ENCODE measurements around the gene CLEC16A.

Gene CLEC16A

DNA sequence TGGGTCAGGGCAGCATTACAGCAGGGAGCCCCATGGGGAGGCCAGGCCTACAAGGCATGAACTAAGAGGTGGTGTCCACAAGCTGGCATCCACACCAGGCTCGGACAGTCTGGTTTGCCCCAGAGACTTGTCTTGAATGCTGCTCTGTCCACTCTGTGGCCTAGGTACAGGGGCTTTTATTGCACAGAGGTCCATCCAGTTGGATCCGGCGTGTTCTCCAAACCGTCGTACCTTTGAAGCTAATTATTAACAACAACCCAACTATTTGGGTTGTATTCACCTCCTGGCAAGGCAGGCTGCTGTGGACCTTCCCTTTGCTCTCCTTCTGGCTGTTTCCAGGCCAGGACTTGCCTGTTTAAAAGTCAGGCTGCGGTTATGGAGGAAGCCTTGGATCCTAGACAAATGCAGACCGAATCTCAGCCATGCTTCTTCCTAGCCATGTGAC, 123.4 kb downstream of the CLEC16A start:
- no peak overlapping the region for H3K23ac ChIP-seq (ENCODE audit: low read length)
- no peak overlapping the region for H3K56ac ChIP-seq (ENCODE audit: low read length)
- H3K27me3 ChIP-seq (ENCODE audit: insufficient read depth, low read length, poor library complexity), result no peaks in the 10 kb centered on the region
- H4K8ac ChIP-seq (ENCODE audit: low read depth, low read length), result no peak overlapping the region
- H2BK5ac ChIP-seq (ENCODE audit: low read length), result no peak overlapping the region
- H2AK5ac ChIP-seq (ENCODE audit: low read length), result no peak overlapping the region
- H3K4ac ChIP-seq (ENCODE audit: low read depth, low read length), result no peak overlapping the region
- no peak overlapping the region for H3K4me3 ChIP-seq (ENCODE audit: low read length)
- no peak overlapping the region for H3K4me2 ChIP-seq (ENCODE audit: low read length)
- no peak overlapping the region for H3K27ac ChIP-seq (ENCODE audit: low read depth, low read length)
- H3K79me1 ChIP-seq (ENCODE audit: low read length), result no peaks in the 10 kb centered on the region
- WGBS (ENCODE audit: extremely low coverage, insufficient coverage, low lambda C conversion rate), result no CpG with 5 or more reads among the region's 7 CpGs
- no peak overlapping the region for H2BK15ac ChIP-seq (replicated peaks; ENCODE audit: low read depth)
- H3K36me3 ChIP-seq (ENCODE audit: control insufficient read depth, insufficient read depth, low read length), result no peaks in the 10 kb centered on the region
- H3K18ac ChIP-seq (ENCODE audit: low read length), result no peak overlapping the region
- DNase-seq, result no peak
- no peak overlapping the region for H3K9ac ChIP-seq (ENCODE audit: low read length)
- H3K79me2 ChIP-seq (ENCODE audit: control insufficient read depth, insufficient read depth, low read length), result no peaks in the 10 kb centered on the region
- peaks cover 2% of the 10 kb centered on the region for H3K4me1 ChIP-seq (ENCODE audit: control insufficient read depth, low read depth, low read length)
- H2BK120ac ChIP-seq (ENCODE audit: low read depth, low read length), result no peak overlapping the region
- no peak overlapping the region for H4K5ac ChIP-seq (ENCODE audit: low read length)

- no peaks in the 10 kb centered on the region for H3K27me3 ChIP-seq (ENCODE audit: insufficient read depth, low read length, poor library complexity)
- H3K27ac ChIP-seq (ENCODE audit: low read depth, low read length), result no peak overlapping the region
- H3K4me1 ChIP-seq (ENCODE audit: control insufficient read depth, low read depth, low read length), result no peaks in the 10 kb centered on the region
- H2BK5ac ChIP-seq (ENCODE audit: low read length), result no peak overlapping the region
- no CpG with 5 or more reads among the region's 5 CpGs for WGBS (ENCODE audit: extremely low coverage, insufficient coverage, low lambda C conversion rate)
- no peak overlapping the region for H2BK15ac ChIP-seq (replicated peaks; ENCODE audit: low read depth)
- no peaks in the 10 kb centered on the region for H3K36me3 ChIP-seq (ENCODE audit: control insufficient read depth, insufficient read depth, low read length)
- no peaks in the 10 kb centered on the region for H3K79me2 ChIP-seq (ENCODE audit: control insufficient read depth, insufficient read depth, low read length)
- no peak overlapping the region for H3K4me3 ChIP-seq (ENCODE audit: low read length)
- H4K8ac ChIP-seq (ENCODE audit: low read depth, low read length), result no peak overlapping the region
- DNase-seq, result no peak
- H3K4ac ChIP-seq (ENCODE audit: low read depth, low read length), result no peak overlapping the region
- no peak overlapping the region for H3K18ac ChIP-seq (ENCODE audit: low read length)
- H3K23ac ChIP-seq (ENCODE audit: low read length), result no peak overlapping the region
- no peak overlapping the region for H3K9ac ChIP-seq (ENCODE audit: low read length)
- H3K79me1 ChIP-seq (ENCODE audit: low read length), result no peaks in the 10 kb centered on the region
- no peak overlapping the region for H2BK120ac ChIP-seq (ENCODE audit: low read depth, low read length)
- H2AK5ac ChIP-seq (ENCODE audit: low read length), result no peak overlapping the region
- H3K56ac ChIP-seq (ENCODE audit: low read length), result no peak overlapping the region
- H4K5ac ChIP-seq (ENCODE audit: low read length), result no peak overlapping the region
- H3K4me2 ChIP-seq (ENCODE audit: low read length), result no peak overlapping the region
These were observed 127.5 kb downstream of the CLEC16A start for GRCh38 chr16:11071829-11072228.

- H4K8ac ChIP-seq (ENCODE audit: low read depth, low read length), result no peak overlapping the region
- H3K36me3 ChIP-seq (ENCODE audit: control insufficient read depth, insufficient read depth, low read length), result no peaks in the 10 kb centered on the region
- H3K9ac ChIP-seq (ENCODE audit: low read length), result no peak overlapping the region
- H3K18ac ChIP-seq (ENCODE audit: low read length), result no peak overlapping the region
- H3K79me1 ChIP-seq (ENCODE audit: low read length), result no peaks in the 10 kb centered on the region
- H2BK15ac ChIP-seq (replicated peaks; ENCODE audit: low read depth), result no peak overlapping the region
- H3K4me3 ChIP-seq (ENCODE audit: low read length), result no peak overlapping the region
- H3K27me3 ChIP-seq (ENCODE audit: insufficient read depth, low read length, poor library complexity), result no peaks in the 10 kb centered on the region
- H3K4me2 ChIP-seq (ENCODE audit: low read length), result no peak overlapping the region
- no CpG with 5 or more reads among the region's 5 CpGs for WGBS (ENCODE audit: extremely low coverage, insufficient coverage, low lambda C conversion rate)
- H2AK5ac ChIP-seq (ENCODE audit: low read length), result no peak overlapping the region
- no peak overlapping the region for H4K5ac ChIP-seq (ENCODE audit: low read length)
- H3K56ac ChIP-seq (ENCODE audit: low read length), result peak overlapping the region; percentile 45
- no peak overlapping the region for H3K4ac ChIP-seq (ENCODE audit: low read depth, low read length)
- no peaks in the 10 kb centered on the region for H3K79me2 ChIP-seq (ENCODE audit: control insufficient read depth, insufficient read depth, low read length)
- no peak overlapping the region for H3K27ac ChIP-seq (ENCODE audit: low read depth, low read length)
- no peaks in the 10 kb centered on the region for H3K4me1 ChIP-seq (ENCODE audit: control insufficient read depth, low read depth, low read length)
- no peak for DNase-seq
- no peak overlapping the region for H2BK5ac ChIP-seq (ENCODE audit: low read length)
- no peak overlapping the region for H2BK120ac ChIP-seq (ENCODE audit: low read depth, low read length)
- no peak overlapping the region for H3K23ac ChIP-seq (ENCODE audit: low read length)
These were observed 128.2 kb downstream of the CLEC16A start for GRCh38 chr16:11072420-11073153.

DNA sequence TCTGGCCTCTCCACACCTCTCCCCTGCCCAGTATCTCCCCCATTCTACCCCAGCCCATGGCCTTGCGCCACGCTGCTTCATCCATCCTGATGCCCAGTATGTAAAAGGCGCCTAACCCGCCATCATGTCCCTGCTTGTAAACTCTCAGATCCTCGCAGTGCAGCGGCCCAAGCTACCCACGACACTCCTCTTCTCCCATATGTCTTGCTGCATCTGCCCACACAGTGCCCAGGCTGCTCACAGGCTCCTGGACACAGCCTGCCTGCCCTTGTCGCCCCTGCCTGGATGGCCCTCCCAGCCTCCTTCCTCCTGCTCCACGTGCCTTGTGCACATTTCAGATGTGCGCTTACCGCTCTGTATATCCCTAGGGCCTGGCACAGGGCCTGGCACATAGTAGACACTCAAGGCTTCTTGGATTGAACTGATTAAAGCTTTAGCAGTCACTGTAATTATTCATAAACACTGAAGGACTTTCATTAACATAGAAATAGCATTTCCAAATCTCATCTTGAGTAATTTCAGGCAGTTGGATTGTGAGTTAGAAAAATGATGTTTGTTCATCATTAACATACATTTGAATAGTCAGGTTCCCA, 129.1 kb downstream of the CLEC16A start:
- H3K23ac ChIP-seq (ENCODE audit: low read length), result no peak overlapping the region
- no peak overlapping the region for H4K5ac ChIP-seq (ENCODE audit: low read length)
- no peak overlapping the region for H3K4ac ChIP-seq (ENCODE audit: low read depth, low read length)
- no peak overlapping the region for H3K4me3 ChIP-seq (ENCODE audit: low read length)
- no peaks in the 10 kb centered on the region for H3K27me3 ChIP-seq (ENCODE audit: insufficient read depth, low read length, poor library complexity)
- no peak for DNase-seq
- WGBS (ENCODE audit: extremely low coverage, insufficient coverage, low lambda C conversion rate), result no CpG with 5 or more reads among the region's 11 CpGs
- no peak overlapping the region for H3K9ac ChIP-seq (ENCODE audit: low read length)
- no peak overlapping the region for H2BK120ac ChIP-seq (ENCODE audit: low read depth, low read length)
- no peak overlapping the region for H2BK15ac ChIP-seq (replicated peaks; ENCODE audit: low read depth)
- no peak overlapping the region for H2BK5ac ChIP-seq (ENCODE audit: low read length)
- no peak overlapping the region for H3K18ac ChIP-seq (ENCODE audit: low read length)
- no peaks in the 10 kb centered on the region for H3K4me1 ChIP-seq (ENCODE audit: control insufficient read depth, low read depth, low read length)
- H3K36me3 ChIP-seq (ENCODE audit: control insufficient read depth, insufficient read depth, low read length), result no peaks in the 10 kb centered on the region
- H3K79me2 ChIP-seq (ENCODE audit: control insufficient read depth, insufficient read depth, low read length), result no peaks in the 10 kb centered on the region
- H3K27ac ChIP-seq (ENCODE audit: low read depth, low read length), result no peak overlapping the region
- H3K56ac ChIP-seq (ENCODE audit: low read length), result peak overlapping the region; percentile 28
- peak overlapping the region; percentile 78 for H2AK5ac ChIP-seq (ENCODE audit: low read length)
- no peak overlapping the region for H3K4me2 ChIP-seq (ENCODE audit: low read length)
- no peak overlapping the region for H4K8ac ChIP-seq (ENCODE audit: low read depth, low read length)
- H3K79me1 ChIP-seq (ENCODE audit: low read length), result no peaks in the 10 kb centered on the region

GRCh38 chr16:11074131-11074530, 129.8 kb downstream of the CLEC16A start:
- Histone ChIP-seq H2BK15ac (replicated peaks; ENCODE audit: low read depth) (no peak overlapping the region), H2AK5ac (ENCODE audit: low read length) (no peak overlapping the region), H3K56ac (ENCODE audit: low read length) (no peak overlapping the region), H3K4me2 (ENCODE audit: low read length) (no peak overlapping the region), H3K4ac (ENCODE audit: low read depth, low read length) (no peak overlapping the region), H4K8ac (ENCODE audit: low read depth, low read length) (no peak overlapping the region), H3K27me3 (ENCODE audit: insufficient read depth, low read length, poor library complexity) (no peaks in the 10 kb centered on the region), H2BK120ac (ENCODE audit: low read depth, low read length) (no peak overlapping the region), H3K4me1 (ENCODE audit: control insufficient read depth, low read depth, low read length) (no peaks in the 10 kb centered on the region), H3K9ac (ENCODE audit: low read length) (no peak overlapping the region), H3K27ac (ENCODE audit: low read depth, low read length) (no peak overlapping the region), H2BK5ac (ENCODE audit: low read length) (no peak overlapping the region), H3K18ac (ENCODE audit: low read length) (no peak overlapping the region), H3K36me3 (ENCODE audit: control insufficient read depth, insufficient read depth, low read length) (no peaks in the 10 kb centered on the region), H3K23ac (ENCODE audit: low read length) (no peak overlapping the region), H3K79me2 (ENCODE audit: control insufficient read depth, insufficient read depth, low read length) (no peaks in the 10 kb centered on the region), H3K79me1 (ENCODE audit: low read length) (no peaks in the 10 kb centered on the region), H4K5ac (ENCODE audit: low read length) (no peak overlapping the region), H3K4me3 (ENCODE audit: low read length) (no peak overlapping the region)
- DNase-seq, result no peak

DNA sequence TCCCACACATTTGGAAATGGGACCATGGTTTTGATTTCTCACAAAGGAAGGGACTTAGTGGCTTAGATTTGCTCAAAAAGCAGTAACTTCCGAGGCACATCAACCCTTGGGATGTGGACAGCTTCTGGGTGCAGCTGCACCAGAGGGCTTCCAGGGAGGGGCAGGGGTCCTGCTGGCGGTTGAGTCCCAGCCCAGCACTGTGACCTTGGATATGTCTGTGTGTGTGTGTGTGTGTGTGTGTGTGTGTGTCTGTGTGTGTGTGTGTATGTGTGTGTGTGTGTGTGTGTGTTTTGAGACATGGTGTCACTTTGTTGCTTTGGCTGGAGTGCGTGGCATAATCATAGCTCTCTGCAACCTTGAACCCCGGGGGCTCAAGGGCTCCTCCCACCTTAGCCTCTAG, 130.8 kb downstream of the CLEC16A start:
- no peaks in the 10 kb centered on the region for H3K4me1 ChIP-seq (ENCODE audit: control insufficient read depth, low read depth, low read length)
- no peak overlapping the region for H3K4me2 ChIP-seq (ENCODE audit: low read length)
- H3K18ac ChIP-seq (ENCODE audit: low read length), result no peak overlapping the region
- no peak overlapping the region for H2BK120ac ChIP-seq (ENCODE audit: low read depth, low read length)
- WGBS (ENCODE audit: extremely low coverage, insufficient coverage, low lambda C conversion rate), result no CpG with 5 or more reads among the region's 4 CpGs
- no peak overlapping the region for H3K9ac ChIP-seq (ENCODE audit: low read length)
- H3K56ac ChIP-seq (ENCODE audit: low read length), result no peak overlapping the region
- no peak overlapping the region for H3K4me3 ChIP-seq (ENCODE audit: low read length)
- no peak overlapping the region for H3K23ac ChIP-seq (ENCODE audit: low read length)
- H3K79me2 ChIP-seq (ENCODE audit: control insufficient read depth, insufficient read depth, low read length), result no peaks in the 10 kb centered on the region
- no peak overlapping the region for H4K5ac ChIP-seq (ENCODE audit: low read length)
- H3K79me1 ChIP-seq (ENCODE audit: low read length), result no peaks in the 10 kb centered on the region
- no peak overlapping the region for H2BK15ac ChIP-seq (replicated peaks; ENCODE audit: low read depth)
- H3K27me3 ChIP-seq (ENCODE audit: insufficient read depth, low read length, poor library complexity), result no peaks in the 10 kb centered on the region
- no peaks in the 10 kb centered on the region for H3K36me3 ChIP-seq (ENCODE audit: control insufficient read depth, insufficient read depth, low read length)
- no peak overlapping the region for H2AK5ac ChIP-seq (ENCODE audit: low read length)
- H2BK5ac ChIP-seq (ENCODE audit: low read length), result no peak overlapping the region
- H3K27ac ChIP-seq (ENCODE audit: low read depth, low read length), result no peak overlapping the region
- H3K4ac ChIP-seq (ENCODE audit: low read depth, low read length), result no peak overlapping the region
- no peak overlapping the region for H4K8ac ChIP-seq (ENCODE audit: low read depth, low read length)
- no peak for DNase-seq
